Colonic mucosa (tissue), 4 donors: ENCODE results near the gene CASKIN1. TPM values are rescaled to one million over a fixed set of nuclear protein-coding genes. Genes with fewer than 3 reads are reported as not detected.
"Not testable (repeated sequence)": the region's sequence is repeated elsewhere in the genome, so short reads cannot be mapped to it uniquely, and the experiment has no call there.

ENCODE experiments used
- DNase-seq: peaks from one replicate; pipeline ENCODE4 v3.0.0-alpha.2; 2020
- H3K27ac ChIP-seq: fragments of 200-600 bp; one replicate; pipeline ENCODE4 v1.8.0; 2021
- H3K27me3 ChIP-seq: fragments of 200-600 bp; one replicate; pipeline ENCODE4 v1.8.0; 2021
- H3K36me3 ChIP-seq: fragments of 200-600 bp; one replicate; pipeline ENCODE4 v1.8.0; 2021
- H3K4me1 ChIP-seq: fragments of 200-600 bp; one replicate; pipeline ENCODE4 v1.8.0; 2021; ENCODE audit warnings: mild to moderate bottlenecking
- H3K4me3 ChIP-seq: fragments of 200-600 bp; one replicate; pipeline ENCODE4 v1.8.0; 2021
- H3K9ac ChIP-seq, 2 donors: one replicate each; pipeline ENCODE4 v1.7.0; 2013; ENCODE audit warnings: control low read depth in 2 of 2, low read depth in 2 of 2, low read length in 2 of 2
- H3K9me3 ChIP-seq: fragments of 200-600 bp; one replicate; pipeline ENCODE4 v1.8.0; 2021
- CTCF ChIP-seq: fragments of 200-600 bp; IDR thresholded peaks from one replicate; pipeline ENCODE4 v1.8.0; 2022; ENCODE audit warnings: antibody characterized with exemption, mild to moderate bottlenecking
- intact Hi-C: fragments of 100-400 bp; cut with DNase I; formaldehyde crosslinking; loops from one replicate; pipeline ENCODE4 v1.14.1; 2022
- total RNA-seq, 2 donors: library from RNA; stranded (reverse); fragmentation: NEBNext Ultra II Directional in 1 of 2; extraction: Animal tissue kit (Norgen Biotek cat#: 25700) in 1 of 2; gene quantifications; one replicate each; pipeline ENCODE4 v1.2.1, GENCODE V29; 2021
- donor health status: healthy.
- donor health status: DM: no; HTN: no; CAD: no.
- donor health status: DM: no; HTN: no; CAD: no.

The CASKIN1 gene
- total RNA-seq, 2 donors from 2014 or later: 0.07 to 0.27 TPM

GRCh38 chr16:2242598-2242997 lies 46.2 kb upstream of the CASKIN1 start:
- no peak overlapping the region for H3K9ac ChIP-seq
- H3K9me3 ChIP-seq: no peaks in the 10 kb centered on the region
- H3K27me3 ChIP-seq: peaks cover 8% of the 10 kb centered on the region
- no peak for DNase-seq
- H3K36me3 ChIP-seq: peaks cover 10% of the 10 kb centered on the region
- peaks cover 2% of the 10 kb centered on the region for H3K4me1 ChIP-seq
- intact Hi-C loops: no loop called here
- no peak for TF ChIP-seq CTCF
- no peak overlapping the region for H3K27ac ChIP-seq
- no peak overlapping the region for H3K4me3 ChIP-seq

DNA sequence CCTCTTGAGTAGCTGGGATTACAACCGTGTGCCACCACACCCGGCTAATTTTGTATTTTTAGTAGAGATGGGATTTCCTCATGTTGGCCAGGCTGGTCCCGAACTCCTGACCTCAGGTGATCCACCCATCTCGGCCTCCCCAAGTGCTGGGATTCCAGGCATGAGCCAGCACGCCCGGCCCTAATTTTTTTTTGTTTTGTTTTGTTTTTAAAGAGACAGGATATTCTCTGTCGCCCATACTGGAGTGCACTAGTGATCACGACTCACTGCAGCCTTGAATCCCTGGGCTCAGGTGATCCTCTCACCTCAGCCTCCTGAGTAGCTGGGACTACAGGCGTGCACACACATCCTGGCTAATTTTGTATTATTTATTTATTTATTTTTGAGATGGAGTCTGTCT lies 43.9 kb upstream of the CASKIN1 start:
- H3K9ac ChIP-seq, intact Hi-C loops, H3K27ac ChIP-seq, H3K4me3 ChIP-seq, DNase-seq, H3K9me3 ChIP-seq: not testable (repeated sequence)
- peaks cover 10% of the 10 kb centered on the region for H3K36me3 ChIP-seq
- H3K4me1 ChIP-seq: peaks cover 16% of the 10 kb centered on the region
- peaks cover 26% of the 10 kb centered on the region for H3K27me3 ChIP-seq

GRCh38 chr16:2238838-2239675 lies 42.7 kb upstream of the CASKIN1 start:
- Histone ChIP-seq H3K36me3 (peaks cover 17% of the 10 kb centered on the region), H3K9me3 (no peaks in the 10 kb centered on the region), H3K4me1 (peaks cover 16% of the 10 kb centered on the region), H3K27ac (no peak overlapping the region), H3K4me3 (no peak overlapping the region), H3K27me3 (peaks cover 26% of the 10 kb centered on the region), H3K9ac (no peak overlapping the region)
- no peak for DNase-seq
- no peak for TF ChIP-seq CTCF
- intact Hi-C loops: no loop called here

DNA sequence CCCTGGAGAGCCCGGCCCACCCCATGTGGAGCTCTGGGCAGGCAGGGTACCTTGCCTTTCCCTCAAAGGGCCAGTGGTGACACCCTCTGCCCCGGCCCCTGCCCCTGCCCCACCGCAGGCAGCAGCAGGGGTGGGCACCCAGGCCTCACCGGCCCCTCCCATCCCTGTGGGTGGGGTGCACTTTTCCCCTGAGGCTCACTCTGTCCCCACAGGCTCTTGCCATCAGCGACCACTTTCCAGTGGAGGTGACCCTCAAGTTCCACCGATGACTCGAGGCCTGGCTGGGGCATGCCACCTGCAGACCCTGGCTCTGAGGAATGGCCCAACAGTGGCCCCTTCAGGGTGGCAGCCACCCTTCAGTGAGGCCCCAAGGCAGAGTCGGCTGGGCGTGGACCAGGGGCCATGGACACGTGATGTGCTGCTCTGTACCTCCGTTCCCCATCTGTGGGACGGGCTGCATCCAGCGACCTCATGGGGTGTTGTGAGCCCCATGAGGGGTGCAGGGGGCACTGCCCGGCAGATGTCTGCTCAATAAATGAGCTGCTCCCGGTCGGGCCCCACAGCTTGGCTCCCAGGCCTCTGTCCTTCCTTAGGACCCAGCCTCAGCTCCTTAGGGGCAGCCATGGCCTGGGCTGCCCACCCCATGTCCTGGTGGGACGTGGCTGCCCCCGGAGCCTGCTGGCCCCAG lies 41.9 kb upstream of the CASKIN1 start:
- peaks cover 16% of the 10 kb centered on the region for H3K4me1 ChIP-seq
- DNase-seq: no peak
- peaks cover 26% of the 10 kb centered on the region for H3K27me3 ChIP-seq
- no peaks in the 10 kb centered on the region for H3K9me3 ChIP-seq
- intact Hi-C loops: no loop called here
- no peak overlapping the region for H3K4me3 ChIP-seq
- no peak overlapping the region for H3K9ac ChIP-seq
- peaks cover 18% of the 10 kb centered on the region for H3K36me3 ChIP-seq
- no peak overlapping the region for H3K27ac ChIP-seq
- no peak for TF ChIP-seq CTCF

DNA sequence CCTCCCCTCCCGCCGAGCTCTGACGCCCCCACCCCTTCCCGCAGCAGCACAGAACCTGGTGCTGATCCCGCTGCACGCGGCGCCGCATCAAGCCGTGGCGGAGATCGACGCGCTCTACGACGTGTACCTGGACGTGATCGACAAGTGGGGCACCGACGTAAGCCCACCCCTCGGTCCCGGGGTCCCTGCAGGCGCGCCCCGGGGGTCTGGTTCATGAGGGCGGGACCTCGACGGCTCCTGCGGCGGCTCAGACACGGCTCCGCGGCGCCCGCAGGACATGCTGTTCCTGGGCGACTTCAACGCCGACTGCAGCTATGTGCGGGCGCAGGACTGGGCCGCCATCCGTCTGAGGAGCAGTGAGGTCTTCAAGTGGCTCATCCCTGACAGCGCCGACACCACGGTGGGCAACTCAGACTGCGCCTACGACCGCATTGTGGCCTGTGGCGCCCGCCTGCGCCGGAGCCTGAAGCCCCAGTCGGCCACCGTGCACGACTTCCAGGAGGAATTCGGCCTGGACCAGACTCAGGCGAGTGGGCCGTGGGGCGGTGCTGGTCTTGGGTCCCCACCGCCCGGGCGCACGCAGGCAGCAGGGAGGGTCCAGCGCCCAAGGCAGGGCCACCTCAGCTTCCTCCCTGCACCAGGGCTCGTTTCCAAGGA lies 41.2 kb upstream of the CASKIN1 start:
- Histone ChIP-seq H3K9ac (no peak overlapping the region), H3K4me3 (no peak overlapping the region), H3K4me1 (peaks cover 16% of the 10 kb centered on the region), H3K27me3 (peaks cover 26% of the 10 kb centered on the region), H3K9me3 (no peaks in the 10 kb centered on the region), H3K36me3 (peaks cover 18% of the 10 kb centered on the region), H3K27ac (no peak overlapping the region)
- intact Hi-C loops: no loop called here
- no peak for TF ChIP-seq CTCF
- no peak for DNase-seq
